Activated T-helper 1 cell treated with anti-CD3 and anti-CD28 coated beads, Interleukin-12 subunit alpha, Interleukin-12 subunit beta, Interleukin-2, Interleukin-4 antibody, amounts not matched to agents 30 ng/mL and 10 ng/mL and 1 ng/mL, durations not matched to agents 14 hours and 24 hours and 36 hours (primary cell): ENCODE data around the gene TEX55. TPM values are rescaled to one million over a fixed set of nuclear protein-coding genes. Genes with fewer than 3 reads are reported as not detected.

Experiments
- DNase-seq: peaks from one replicate; pipeline ENCODE4 v3.0.0; 2021; ENCODE audit warnings: low spot score
- H3K27ac Mint-ChIP-seq: one replicate; pipeline ENCODE4 v1.8.0; 2021; ENCODE audit warnings: mild to moderate bottlenecking, mixed read lengths
- H3K27me3 Mint-ChIP-seq: one replicate; pipeline ENCODE4 v1.8.0; 2022; ENCODE audit warnings: mild to moderate bottlenecking, moderate library complexity, mixed read lengths; ENCODE audit not compliant: insufficient read depth
- H3K36me3 Mint-ChIP-seq: one replicate; pipeline ENCODE4 v1.8.0; 2021; ENCODE audit warnings: low read depth, mixed read lengths
- H3K4me1 Mint-ChIP-seq: one replicate; pipeline ENCODE4 v1.8.0; 2021; ENCODE audit warnings: low read depth, mixed read lengths
- H3K4me3 Mint-ChIP-seq: one replicate; pipeline ENCODE4 v1.8.0; 2021; ENCODE audit warnings: mild to moderate bottlenecking, moderate library complexity, mixed read lengths
- H3K9me3 Mint-ChIP-seq: one replicate; pipeline ENCODE4 v1.8.0; 2021; ENCODE audit warnings: mixed read lengths
- intact Hi-C: fragments of 100-400 bp; cut with micrococcal nuclease; formaldehyde crosslinking; loops from one replicate; pipeline ENCODE4 v1.15.1; 2024
- total RNA-seq: library from RNA; stranded (reverse); gene quantifications from 2 replicates; pipeline ENCODE4 v1.2.3, GENCODE V29; 2022

Gene TEX55
- total RNA-seq, 1 donor from 2014 or later = not detected

GRCh38 chr3:119173325-119173724 is 27.4 kb downstream of the TEX55 start, which contains the start of gene UPK1B:
TSS of gene UPK1B (plus strand) at chr3:119173598. CDS start at chr3:119186742, 13,144 bp downstream.
- no peak for DNase-seq
- no peaks in the 10 kb centered on the region for H3K4me1 Mint-ChIP-seq
- no peak within 1 kb of the TSS for H3K4me3 Mint-ChIP-seq
- H3K27ac Mint-ChIP-seq = no peak within 1 kb of the TSS
- intact Hi-C loops = no loop called here
- no peaks in the 10 kb centered on the region for H3K36me3 Mint-ChIP-seq
- peaks cover 4% of the 10 kb centered on the region for H3K27me3 Mint-ChIP-seq
- no peaks in the 10 kb centered on the region for H3K9me3 Mint-ChIP-seq

GRCh38 chr3:119175872-119176756 is 30.1 kb downstream of the TEX55 start:
- Mint-ChIP-seq H3K27ac (no peak overlapping the region), H3K27me3 (peaks cover 4% of the 10 kb centered on the region), H3K4me1 (no peaks in the 10 kb centered on the region), H3K4me3 (no peak overlapping the region), H3K36me3 (no peaks in the 10 kb centered on the region), H3K9me3 (no peaks in the 10 kb centered on the region)
- no peak for DNase-seq
- intact Hi-C loops = no loop called here

GRCh38 chr3:119176778-119177177 is 30.8 kb downstream of the TEX55 start:
- no peaks in the 10 kb centered on the region for H3K4me1 Mint-ChIP-seq
- no peaks in the 10 kb centered on the region for H3K9me3 Mint-ChIP-seq
- no peaks in the 10 kb centered on the region for H3K36me3 Mint-ChIP-seq
- intact Hi-C loops = no loop called here
- no peak overlapping the region for H3K27ac Mint-ChIP-seq
- H3K27me3 Mint-ChIP-seq = peaks cover 4% of the 10 kb centered on the region
- DNase-seq = no peak
- no peak overlapping the region for H3K4me3 Mint-ChIP-seq

GRCh38 chr3:119177321-119177720 is 31.4 kb downstream of the TEX55 start:
- no peaks in the 10 kb centered on the region for H3K9me3 Mint-ChIP-seq
- no peaks in the 10 kb centered on the region for H3K4me1 Mint-ChIP-seq
- no peaks in the 10 kb centered on the region for H3K36me3 Mint-ChIP-seq
- H3K27ac Mint-ChIP-seq = no peak overlapping the region
- peaks cover 4% of the 10 kb centered on the region for H3K27me3 Mint-ChIP-seq
- DNase-seq = no peak
- intact Hi-C loops = no loop called here
- no peak overlapping the region for H3K4me3 Mint-ChIP-seq

- intact Hi-C loops = no loop called here
- H3K9me3 Mint-ChIP-seq = no peaks in the 10 kb centered on the region
- no peak overlapping the region for H3K27ac Mint-ChIP-seq
- H3K36me3 Mint-ChIP-seq = no peaks in the 10 kb centered on the region
- no peak for DNase-seq
- no peak overlapping the region for H3K4me3 Mint-ChIP-seq
- no peaks in the 10 kb centered on the region for H3K4me1 Mint-ChIP-seq
- H3K27me3 Mint-ChIP-seq = no peaks in the 10 kb centered on the region
These were observed 35.8 kb downstream of the TEX55 start for GRCh38 chr3:119181765-119182164.

- no peaks in the 10 kb centered on the region for H3K4me1 Mint-ChIP-seq
- no peak for DNase-seq
- no peaks in the 10 kb centered on the region for H3K27me3 Mint-ChIP-seq
- no peak overlapping the region for H3K4me3 Mint-ChIP-seq
- no peak overlapping the region for H3K27ac Mint-ChIP-seq
- no peaks in the 10 kb centered on the region for H3K36me3 Mint-ChIP-seq
- no peaks in the 10 kb centered on the region for H3K9me3 Mint-ChIP-seq
- intact Hi-C loops = no loop called here
These were observed 38.1 kb downstream of the TEX55 start for GRCh38 chr3:119184111-119184510.

GRCh38 chr3:119184796-119185570 is 39.0 kb downstream of the TEX55 start:
- no peak overlapping the region for H3K4me3 Mint-ChIP-seq
- intact Hi-C loops = no loop called here
- no peaks in the 10 kb centered on the region for H3K4me1 Mint-ChIP-seq
- H3K9me3 Mint-ChIP-seq = no peaks in the 10 kb centered on the region
- no peaks in the 10 kb centered on the region for H3K27me3 Mint-ChIP-seq
- H3K27ac Mint-ChIP-seq = no peak overlapping the region
- DNase-seq = no peak
- H3K36me3 Mint-ChIP-seq = no peaks in the 10 kb centered on the region

GRCh38 chr3:119187266-119187665 is 41.3 kb downstream of the TEX55 start:
- Mint-ChIP-seq H3K27me3 (no peaks in the 10 kb centered on the region), H3K36me3 (no peaks in the 10 kb centered on the region), H3K27ac (no peak overlapping the region), H3K9me3 (no peaks in the 10 kb centered on the region), H3K4me1 (no peaks in the 10 kb centered on the region), H3K4me3 (no peak overlapping the region)
- intact Hi-C loops = no loop called here
- no peak for DNase-seq

GRCh38 chr3:119191800-119192199 is 45.8 kb downstream of the TEX55 start:
- DNase-seq = no peak

GRCh38 chr3:119194237-119195150 is 48.5 kb downstream of the TEX55 start:
- Mint-ChIP-seq H3K27me3 (peaks cover 6% of the 10 kb centered on the region), H3K36me3 (peaks cover 2% of the 10 kb centered on the region), H3K9me3 (no peaks in the 10 kb centered on the region), H3K27ac (no peak overlapping the region), H3K4me3 (no peak overlapping the region), H3K4me1 (no peaks in the 10 kb centered on the region)
- DNase-seq = no peak
- intact Hi-C loops = no loop called here

More at GRCh38 chr3:119191800-119192199, 45.8 kb downstream of the TEX55 start:
- no peak overlapping the region for H3K27ac Mint-ChIP-seq
- intact Hi-C loops = no loop called here
- H3K27me3 Mint-ChIP-seq = peaks cover 3% of the 10 kb centered on the region
- no peak overlapping the region for H3K4me3 Mint-ChIP-seq
- H3K4me1 Mint-ChIP-seq = no peaks in the 10 kb centered on the region
- H3K9me3 Mint-ChIP-seq = no peaks in the 10 kb centered on the region
- no peaks in the 10 kb centered on the region for H3K36me3 Mint-ChIP-seq

GRCh38 chr3:119195151-119195476 is 49.1 kb downstream of the TEX55 start:
- peaks cover 2% of the 10 kb centered on the region for H3K36me3 Mint-ChIP-seq
- H3K9me3 Mint-ChIP-seq = no peaks in the 10 kb centered on the region
- no peak overlapping the region for H3K27ac Mint-ChIP-seq
- H3K4me3 Mint-ChIP-seq = no peak overlapping the region
- no peak for DNase-seq
- intact Hi-C loops = no loop called here
- no peaks in the 10 kb centered on the region for H3K4me1 Mint-ChIP-seq
- H3K27me3 Mint-ChIP-seq = peaks cover 6% of the 10 kb centered on the region

GRCh38 chr3:119195911-119196310 is 49.9 kb downstream of the TEX55 start:
- Mint-ChIP-seq H3K27ac (no peak overlapping the region), H3K9me3 (no peaks in the 10 kb centered on the region), H3K4me3 (no peak overlapping the region), H3K36me3 (peaks cover 2% of the 10 kb centered on the region), H3K4me1 (no peaks in the 10 kb centered on the region), H3K27me3 (peaks cover 6% of the 10 kb centered on the region)
- intact Hi-C loops = no loop called here
- DNase-seq = no peak
